Activated CD8-positive, alpha-beta memory T cell treated with anti-CD3 and anti-CD28 coated beads for 36 hours (primary cell): ENCODE measurements around the gene OTUD5. TPM values are rescaled to one million over a fixed set of nuclear protein-coding genes. Genes with fewer than 3 reads are reported as not detected.

ENCODE experiments used
- CTCF ChIA-PET: fragments of 350-600 bp; sonication (Branson Sonifier 250); formaldehyde crosslinking; loops from one replicate; lab custom pipeline; 2021; ENCODE audit warnings: antibody characterized with exemption; lab: Charles Lee
- POLR2A ChIA-PET: fragments of 350-600 bp; sonication (Branson Sonifier 250); formaldehyde crosslinking; loops from one replicate; lab custom pipeline; 2021; ENCODE audit warnings: antibody characterized with exemption; lab: Charles Lee
- total RNA-seq, 2 experiments: library from RNA; stranded (reverse); gene quantifications; one replicate each; pipeline ENCODE4 v1.2.3, GENCODE V29; 2021

Gene OTUD5
- total RNA-seq, 2 experiments from 2014 or later = 63.9 to 64.5 TPM

DNA sequence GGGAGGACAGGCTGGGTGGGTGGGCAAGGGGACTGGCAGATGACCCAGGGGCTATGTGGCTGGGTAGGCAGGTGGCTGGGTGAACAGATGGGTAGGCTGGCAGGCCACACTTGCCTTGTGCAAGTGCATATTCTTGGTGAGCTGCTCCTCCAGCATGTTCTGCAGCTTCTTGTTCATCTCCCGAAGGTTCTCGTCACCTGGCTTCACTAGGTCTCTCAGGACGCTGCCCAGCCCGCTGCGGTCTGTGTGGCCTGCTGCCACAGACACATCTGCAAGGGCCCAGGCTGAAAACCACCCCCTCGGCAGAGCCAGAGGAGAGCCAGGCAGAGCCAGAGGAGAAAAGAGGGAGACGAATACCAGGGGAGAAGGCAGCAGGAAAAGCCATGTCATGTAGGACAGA lies 17.6 kb upstream of the OTUD5 start:
- ChIA-PET CTCF (no interaction called here), POLR2A (no interaction called here)

DNA sequence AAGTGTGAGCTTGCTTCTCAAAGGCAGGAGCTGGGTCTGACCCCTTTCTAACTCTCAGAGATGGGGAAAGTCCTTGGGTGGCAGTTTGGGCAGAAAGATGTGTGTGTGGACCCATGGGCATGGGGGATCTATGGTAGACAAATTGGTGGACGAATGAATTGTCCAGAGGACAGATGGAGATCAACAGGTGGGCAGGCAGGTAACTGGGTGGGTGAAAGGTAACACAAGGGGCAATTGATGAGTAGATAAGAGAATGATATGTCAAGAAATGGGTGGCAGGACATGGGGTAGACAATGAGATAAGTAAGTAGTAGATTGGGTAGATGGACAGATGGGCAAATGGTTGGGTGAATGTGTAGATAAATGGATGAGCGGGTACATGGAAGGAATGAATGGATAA lies 17.2 kb upstream of the OTUD5 start:
- POLR2A ChIA-PET = no interaction called here
- CTCF ChIA-PET = no interaction called here

DNA sequence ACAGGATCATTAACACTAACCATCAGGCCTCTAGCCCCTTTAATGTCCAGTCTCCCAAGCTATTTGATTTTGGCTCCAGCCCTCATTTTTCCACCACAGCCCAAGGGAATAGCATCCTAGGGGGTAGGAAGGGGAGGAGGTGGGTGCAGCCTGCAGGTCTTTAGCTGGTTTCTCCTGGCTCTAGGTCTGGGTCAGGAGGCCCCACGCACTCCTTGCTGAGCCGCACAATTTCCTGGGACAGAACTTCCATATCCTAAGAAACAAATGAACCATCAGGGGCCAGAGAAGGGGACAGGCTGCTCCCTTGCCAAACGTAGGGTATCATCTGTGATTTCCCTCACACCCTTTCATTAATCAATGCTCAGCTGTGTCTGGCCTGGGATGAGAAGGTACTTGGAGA lies 16.6 kb upstream of the OTUD5 start:
- ChIA-PET CTCF (no interaction called here), POLR2A (no interaction called here)

DNA sequence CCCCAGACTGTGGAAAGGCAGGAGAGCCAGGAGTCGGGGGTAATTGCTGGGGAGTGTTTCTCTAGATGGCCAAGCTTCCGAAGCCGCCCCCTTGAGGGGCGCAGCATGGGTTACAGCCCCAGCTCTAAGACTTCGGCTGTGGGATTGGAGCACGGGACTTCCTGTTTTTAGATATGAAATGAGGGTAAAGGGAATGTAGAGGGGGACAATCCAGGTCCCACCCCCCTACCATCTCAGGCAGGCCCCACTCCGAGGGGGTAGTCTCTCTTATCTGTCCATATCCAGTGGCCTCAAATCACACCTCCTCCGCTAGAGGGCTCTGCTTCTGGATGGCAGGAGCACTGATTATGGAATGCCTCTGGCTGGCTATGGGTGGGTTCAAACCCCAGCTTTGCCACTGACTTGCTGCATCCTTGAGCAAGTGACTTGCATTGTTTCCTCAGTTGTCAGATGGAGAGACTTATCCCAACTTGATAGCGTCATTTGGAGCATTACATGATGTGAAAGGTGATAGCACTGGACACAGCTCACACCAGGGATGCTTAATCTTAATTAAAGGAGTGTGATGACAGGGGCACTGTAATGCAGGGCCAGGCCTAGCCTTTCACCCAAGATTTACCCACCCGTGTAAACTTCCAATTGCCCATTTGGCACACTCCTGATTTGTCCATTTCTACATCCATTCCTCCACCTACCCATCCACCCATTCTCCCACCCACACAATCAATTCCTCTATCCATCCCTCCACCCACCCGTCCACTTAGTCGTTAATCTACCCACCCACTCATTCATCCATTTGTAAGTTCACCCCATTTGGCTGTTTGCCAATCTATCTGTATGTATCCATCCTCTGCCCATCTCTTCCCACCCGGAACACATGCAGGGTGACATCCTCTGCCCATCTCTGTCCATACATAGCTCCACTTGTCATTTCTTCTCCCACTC lies 15.1 kb upstream of the OTUD5 start:
- POLR2A ChIA-PET = interaction anchor here (0.6 kb wide), 1 partner anchor 363 kb away, joined by 9 read pairs; no protein-coding TSS in a partner anchor
- CTCF ChIA-PET = no interaction called here

DNA sequence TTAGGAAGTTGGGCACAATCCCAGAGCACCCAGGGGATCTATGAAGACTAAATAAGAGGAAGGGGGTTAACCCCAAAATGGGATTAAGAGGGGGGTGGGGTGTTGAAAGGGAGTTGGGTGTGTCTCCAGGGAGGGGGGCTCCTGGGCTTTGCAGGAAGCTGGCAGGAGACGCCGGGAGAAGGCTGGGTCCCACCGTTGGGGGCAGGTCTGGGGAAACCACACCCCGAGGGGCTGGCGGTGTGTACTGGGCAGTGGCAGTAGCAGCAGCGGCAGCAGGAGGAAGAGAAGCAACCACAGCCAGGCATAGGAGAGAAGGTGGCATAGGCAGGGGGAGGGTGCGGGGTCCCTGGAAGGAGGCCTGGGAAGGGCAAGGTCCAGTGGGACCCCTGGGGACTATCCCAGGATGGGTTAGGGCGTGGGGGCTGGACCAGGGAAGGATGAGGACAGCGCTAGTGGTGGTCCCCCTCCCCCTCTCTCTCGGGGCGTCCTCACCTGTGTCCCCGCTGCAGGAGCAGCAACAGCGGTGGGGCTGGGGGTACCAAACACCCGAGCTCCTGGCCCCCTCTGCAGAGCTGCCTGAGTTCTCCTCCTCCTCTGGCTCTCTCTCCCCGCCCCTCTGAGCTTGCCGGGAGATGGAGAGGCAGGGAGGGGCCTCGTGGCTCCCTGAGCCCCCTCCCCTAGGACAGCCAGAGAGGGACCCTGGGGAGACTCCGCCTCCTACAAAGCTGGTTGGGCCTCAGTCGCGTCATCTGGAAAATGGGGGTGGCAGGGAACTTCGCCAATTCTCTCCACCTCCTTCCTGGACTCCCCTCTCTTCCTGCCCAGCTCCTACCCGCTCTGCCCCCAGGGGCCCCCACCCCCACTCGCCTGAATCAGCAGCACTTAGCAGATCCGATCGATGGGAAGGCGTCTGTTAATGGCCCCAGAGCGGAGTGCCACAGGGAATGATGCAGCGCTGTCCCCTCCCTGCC lies 14.1 kb upstream of the OTUD5 start, which contains the start of gene KCND1:
KCND1 (minus strand) TSS at position 596 of the 971 bp plus-strand sequence. CDS start 1,573 bp downstream, outside the sequence.
- ChIA-PET CTCF (no interaction called here), POLR2A (interaction anchor here (0.6 kb wide), 1 partner anchor 362 kb away, joined by 9 read pairs; no protein-coding TSS in a partner anchor)

DNA sequence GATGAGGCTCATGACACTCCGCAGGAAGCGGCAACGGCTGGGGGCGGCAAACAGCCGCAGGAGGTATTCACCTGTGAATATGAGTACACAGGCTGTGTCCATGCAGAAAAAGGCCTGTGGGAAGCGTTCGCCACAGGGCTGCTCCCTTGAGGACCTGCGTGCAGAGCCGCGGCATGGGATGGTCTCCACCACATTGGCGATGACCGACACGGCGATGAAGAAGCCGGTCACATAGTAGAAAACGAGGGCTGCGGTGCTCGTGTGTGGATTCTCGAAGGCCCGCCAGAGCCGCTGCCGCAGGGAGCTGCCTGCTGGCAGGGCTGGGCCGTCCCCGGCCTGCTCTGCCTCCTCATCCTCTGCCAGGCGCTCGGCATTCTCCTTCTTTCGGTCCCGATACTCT lies 12.1 kb upstream of the OTUD5 start:
- POLR2A ChIA-PET = no interaction called here
- CTCF ChIA-PET = no interaction called here

DNA sequence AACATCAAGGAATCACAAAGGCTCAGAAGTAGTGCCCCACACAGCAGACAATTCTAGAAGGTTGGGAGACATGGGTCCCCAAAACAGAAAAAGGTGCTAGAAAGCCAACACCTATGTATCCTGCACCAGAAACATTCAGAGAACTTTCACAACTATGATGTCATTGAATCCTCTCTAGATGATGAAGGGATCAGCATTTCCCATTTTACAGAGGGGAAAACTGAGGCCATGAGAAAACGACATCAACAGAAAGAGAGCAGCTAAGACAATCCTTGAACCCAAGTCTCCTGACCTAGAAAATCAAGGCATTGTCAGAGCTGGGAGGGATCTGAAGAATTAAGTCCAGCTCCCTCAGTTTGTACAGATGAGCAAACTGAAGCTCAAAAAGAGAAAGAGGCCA lies 11.0 kb upstream of the OTUD5 start:
- ChIA-PET POLR2A (no interaction called here), CTCF (no interaction called here)

DNA sequence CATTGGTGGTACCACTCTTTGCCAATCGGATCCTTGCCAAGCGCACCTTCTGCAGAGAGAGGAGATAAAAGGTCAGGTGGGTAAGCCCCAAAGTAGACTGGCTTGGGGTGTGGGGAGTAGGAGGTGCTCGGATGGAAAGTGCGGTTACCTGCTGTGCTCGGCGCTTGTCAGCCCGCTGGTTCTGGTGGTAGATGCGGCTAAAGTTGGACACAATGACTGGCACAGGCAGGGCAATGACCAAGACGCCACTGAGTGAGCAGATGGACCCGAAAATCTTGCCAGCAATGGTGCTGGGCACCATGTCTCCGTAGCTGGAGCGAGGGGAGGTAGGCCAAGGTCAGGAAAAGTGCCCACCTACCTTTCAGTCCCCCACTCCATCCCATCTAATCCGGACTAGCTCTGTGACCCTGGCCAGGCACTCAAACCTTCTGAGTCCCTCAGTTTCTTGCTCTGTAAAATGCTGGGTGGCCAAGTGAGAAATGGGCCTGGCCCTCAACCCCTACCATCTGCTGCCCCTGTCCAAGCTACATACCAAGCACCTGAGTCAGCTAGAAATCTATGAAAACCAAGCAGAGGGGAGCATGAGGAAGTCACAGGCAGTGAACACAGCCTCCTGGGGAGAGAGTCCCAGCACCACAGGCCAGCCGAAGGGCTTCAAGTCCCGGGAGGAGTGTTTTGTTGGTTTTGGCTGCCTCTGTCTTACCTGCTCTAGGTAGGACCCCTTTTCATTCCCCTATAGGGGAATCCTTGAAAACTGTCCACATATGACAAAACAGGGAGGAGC lies 9.6 kb upstream of the OTUD5 start:
- ChIA-PET CTCF (no interaction called here), POLR2A (no interaction called here)

DNA sequence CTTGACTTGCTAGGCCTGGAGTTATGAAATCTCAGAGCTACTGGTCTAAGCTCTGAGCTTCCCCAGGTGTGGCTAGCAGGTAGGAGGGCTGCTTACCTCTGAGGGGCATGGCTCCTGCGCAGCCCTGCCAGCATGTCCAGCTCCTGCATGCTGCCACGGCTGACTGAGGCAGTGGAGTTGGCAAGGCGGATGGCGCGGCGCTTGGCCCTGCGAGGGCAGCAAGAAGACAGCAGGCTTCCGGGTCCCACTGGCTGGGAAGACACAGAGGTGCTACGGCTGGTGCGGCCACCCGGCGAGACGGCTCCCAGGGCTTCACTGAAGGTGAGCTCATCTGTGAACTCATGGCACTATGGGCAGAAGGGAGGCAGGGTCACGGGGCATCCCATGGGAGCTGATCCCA lies 8.6 kb upstream of the OTUD5 start:
- CTCF ChIA-PET = no interaction called here
- POLR2A ChIA-PET = no interaction called here

DNA sequence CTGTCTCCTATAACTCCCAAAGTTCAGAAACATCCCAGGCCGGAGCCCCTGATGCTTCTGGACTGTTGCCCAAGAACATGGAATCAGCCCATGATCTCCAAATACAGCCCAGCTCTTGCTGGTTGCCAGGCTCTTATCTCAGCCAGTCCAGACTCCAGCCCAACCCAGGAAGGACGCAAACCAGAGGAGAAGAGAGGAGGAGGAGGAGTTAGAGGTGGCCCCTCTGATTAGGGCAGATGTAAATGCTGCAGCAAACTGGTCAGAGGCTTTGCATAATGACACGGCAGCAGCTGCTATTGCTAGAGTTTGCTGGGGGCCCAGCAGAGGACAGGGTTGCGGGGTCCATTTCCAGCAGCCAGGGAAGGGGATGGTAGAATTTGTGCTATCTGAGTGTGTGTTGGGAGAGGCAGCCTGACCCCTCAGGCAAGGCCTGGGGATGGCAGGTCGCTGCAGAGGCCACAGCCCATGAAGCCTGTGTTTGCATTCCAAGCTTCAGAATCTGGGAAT lies 4.2 kb upstream of the OTUD5 start:
- POLR2A ChIA-PET = no interaction called here
- CTCF ChIA-PET = interaction anchor here (0.7 kb wide), 1 partner anchor 224 kb away, joined by 4 read pairs; the partner anchor contains the start of gene PRICKLE3

DNA sequence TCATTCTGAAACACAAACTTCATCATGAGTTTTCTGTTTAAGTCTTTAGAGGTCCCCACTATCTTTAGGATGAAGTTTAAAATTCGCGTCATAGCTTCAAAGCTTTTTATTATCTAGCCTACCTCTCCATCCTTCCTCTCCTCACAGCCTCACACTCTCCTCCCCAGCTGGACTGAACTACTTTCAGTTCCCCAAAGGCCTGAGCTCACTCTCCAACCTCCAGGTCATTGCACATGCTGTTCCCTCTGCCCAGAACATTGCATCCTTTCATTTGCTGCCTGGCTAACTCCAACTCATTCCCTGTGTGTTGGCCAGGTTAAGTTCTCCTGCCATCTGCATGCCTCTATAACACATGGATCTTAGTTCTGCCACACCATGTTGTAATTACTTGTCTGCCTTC lies 2.9 kb upstream of the OTUD5 start:
- POLR2A ChIA-PET = no interaction called here
- CTCF ChIA-PET = no interaction called here

DNA sequence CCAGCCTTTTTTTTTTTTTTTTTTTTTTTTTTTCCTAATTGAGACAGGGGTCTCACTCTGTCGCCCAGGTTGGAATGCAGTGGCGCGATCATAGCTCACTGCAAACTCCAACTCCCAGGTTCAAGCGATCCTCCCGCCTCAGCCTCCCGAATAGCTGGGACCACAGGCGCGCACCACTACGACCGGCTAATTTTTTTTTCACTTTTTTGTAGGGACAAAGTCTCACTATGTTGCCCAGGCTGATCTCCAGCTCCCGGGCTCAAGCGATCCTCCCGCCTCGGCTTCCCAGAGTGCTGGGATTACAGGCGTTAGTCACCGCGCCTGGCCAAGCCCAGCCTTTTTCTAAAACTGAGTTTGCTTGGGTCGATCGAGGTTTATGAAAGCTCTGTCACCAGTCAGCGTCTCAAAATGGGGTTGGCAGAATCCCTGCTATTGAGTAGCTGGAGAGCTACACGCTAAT lies 1.3 kb upstream of the OTUD5 start:
- ChIA-PET POLR2A (interaction anchor here (0.5 to 1.4 kb wide), 7 partner anchors 21 to 214 kb away, joined by 3 to 8 read pairs (median 4); partner anchors contain the start of genes GRIPAP1 and TFE3), CTCF (no interaction called here)

DNA sequence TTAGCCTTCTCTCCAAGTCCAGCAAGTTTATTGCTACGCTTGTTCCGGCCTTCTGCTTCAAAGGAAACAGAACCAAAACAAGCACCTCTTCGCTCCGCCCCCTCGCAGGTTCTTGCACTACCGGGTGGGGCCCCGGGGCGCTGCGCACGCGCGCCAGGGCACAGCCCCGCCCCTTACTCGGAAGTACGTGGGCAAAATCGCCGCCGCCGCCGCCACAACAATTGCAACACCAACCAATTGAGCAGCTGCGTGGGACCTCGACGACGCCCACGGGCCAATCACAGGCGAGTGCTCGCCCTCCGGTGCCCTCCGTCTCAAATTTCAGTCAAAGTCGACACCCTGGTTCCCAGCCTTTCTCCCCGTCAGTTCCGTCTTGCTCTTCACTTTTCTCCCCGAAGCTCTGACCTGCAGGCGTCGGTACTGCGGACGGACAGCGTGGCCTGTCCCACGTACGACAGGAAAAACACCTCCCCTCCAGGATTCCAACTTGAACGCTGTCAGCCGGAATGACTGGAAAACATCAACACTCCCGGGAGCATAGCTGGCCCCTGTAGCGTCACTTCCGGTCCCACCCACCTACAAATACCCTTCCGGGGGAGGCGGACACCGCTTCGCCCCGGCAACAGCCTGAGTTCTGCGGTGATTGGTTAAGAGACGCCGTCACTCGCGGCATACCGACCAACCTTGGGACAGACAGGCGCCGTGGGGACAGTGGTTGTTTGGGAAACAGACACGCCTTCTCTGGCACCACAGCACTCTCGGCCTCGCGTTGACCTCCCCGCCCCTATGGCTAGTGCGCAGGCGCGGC lies 624 bp upstream of the OTUD5 start:
- CTCF ChIA-PET = no interaction called here
- POLR2A ChIA-PET = interaction anchor here (0.5 to 1.4 kb wide), 9 partner anchors 21 to 215 kb away, joined by 3 to 8 read pairs (median 4); partner anchors contain the start of genes GRIPAP1 and TFE3

DNA sequence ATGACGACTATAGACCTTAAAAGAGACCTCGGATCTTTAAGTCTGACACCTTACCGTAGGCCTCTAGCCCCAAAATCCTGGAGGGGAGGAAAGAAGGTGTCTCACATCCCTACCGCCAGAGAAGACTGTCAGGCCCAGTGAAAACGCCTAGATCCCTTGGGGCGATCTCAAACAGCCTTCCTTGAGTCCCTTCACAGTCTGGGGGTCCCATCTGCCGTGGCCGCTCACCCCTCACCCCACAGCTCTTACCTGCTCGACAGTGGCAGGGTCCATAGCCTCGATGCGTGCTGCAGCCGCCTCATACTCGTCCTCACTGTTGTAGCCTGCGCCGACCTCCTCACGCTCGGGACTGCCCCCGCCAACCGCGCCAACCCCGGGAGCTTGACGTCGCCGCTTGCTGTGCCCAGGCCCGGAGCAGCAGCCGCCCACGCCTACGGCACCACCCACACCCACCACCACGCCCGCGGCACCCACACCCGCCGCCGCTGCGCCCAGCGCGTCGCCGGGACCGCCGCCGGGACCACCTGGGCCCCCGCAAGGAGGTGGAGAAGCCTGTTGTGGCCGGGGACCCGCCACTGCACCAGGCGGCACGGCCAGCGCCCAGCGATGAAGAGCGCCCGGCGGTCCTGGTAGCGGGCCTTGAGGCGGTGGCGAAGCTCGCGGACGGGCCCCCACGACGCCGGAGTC lies 536 bp downstream of the OTUD5 start:
- CTCF ChIA-PET = interaction anchor here (0.6 to 1.5 kb wide), 2 partner anchors 13 to 114 kb away, joined by 3 read pairs; no protein-coding TSS in a partner anchor
- POLR2A ChIA-PET = interaction anchor here (0.9 kb wide), 1 partner anchor 211 kb away, joined by 3 read pairs; no protein-coding TSS in a partner anchor

DNA sequence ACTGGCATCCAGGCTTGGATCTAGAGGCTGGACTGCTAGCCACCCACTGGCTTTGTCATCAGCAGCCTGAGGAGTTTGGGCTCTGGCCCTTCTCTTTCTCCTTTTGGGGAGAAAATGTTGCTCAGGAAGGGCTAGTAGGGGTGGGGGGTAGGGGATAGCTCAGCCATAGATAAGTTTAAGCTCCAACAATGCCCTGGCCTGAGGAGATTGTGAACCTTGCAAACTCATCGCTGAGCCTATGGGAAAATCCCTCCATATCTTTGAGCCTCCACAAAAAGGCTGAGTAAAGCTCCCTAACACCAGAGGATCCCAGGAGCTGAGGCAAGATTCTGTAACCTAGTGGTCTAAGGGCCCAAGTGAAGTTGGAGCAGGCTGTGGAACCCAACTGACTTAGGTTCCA lies 8.8 kb downstream of the OTUD5 start:
- ChIA-PET CTCF (interaction anchor here (1.1 kb wide), 1 partner anchor 9 kb away, joined by 3 read pairs; no protein-coding TSS in a partner anchor), POLR2A (interaction anchor here (1.0 to 2.0 kb wide), 2 partner anchors 37 to 57 kb away, joined by 3 to 4 read pairs; partner anchors contain the start of gene SLC35A2)

DNA sequence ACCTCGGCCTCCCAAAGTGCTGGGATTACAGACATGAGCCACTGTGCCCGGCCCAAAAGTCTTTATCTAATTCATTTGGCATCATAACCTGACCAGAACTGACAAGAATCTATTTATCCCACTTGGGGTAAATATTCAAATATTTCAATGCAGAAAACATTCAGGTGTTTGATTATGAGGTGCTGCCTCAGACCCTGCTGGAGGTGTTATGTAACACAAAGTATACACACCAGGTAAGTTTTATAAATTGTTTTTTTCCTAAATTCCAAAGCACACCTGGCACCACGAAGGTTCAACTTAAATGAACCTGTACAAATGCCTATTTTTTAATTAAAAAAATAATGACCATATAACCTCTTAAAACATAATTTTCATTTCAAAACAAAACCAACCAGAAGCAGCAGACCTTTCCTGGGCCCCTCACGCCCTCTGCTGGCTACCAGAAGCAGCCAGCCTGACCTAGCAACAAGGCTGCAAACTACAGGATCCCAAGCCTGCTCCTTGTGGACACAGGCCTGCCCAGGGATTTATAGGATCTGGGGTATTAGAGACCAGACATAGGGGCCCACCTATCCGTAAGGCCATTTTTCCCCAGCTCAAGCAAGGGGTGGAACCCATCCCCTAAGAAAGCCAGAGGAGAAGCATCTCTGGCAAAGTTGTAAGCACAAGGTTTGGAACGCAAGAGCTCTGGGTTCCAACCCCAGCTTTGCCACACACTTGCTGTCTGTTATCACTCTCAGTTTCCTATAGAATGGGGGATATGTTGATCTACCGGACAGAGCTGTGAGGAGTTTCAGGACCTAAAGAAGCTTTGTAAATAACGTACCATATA lies 11.7 kb downstream of the OTUD5 start:
- POLR2A ChIA-PET = interaction anchor here (1.0 kb wide), 1 partner anchor 9 kb away, joined by 3 read pairs; no protein-coding TSS in a partner anchor
- CTCF ChIA-PET = interaction anchor here (1.0 to 1.5 kb wide), 5 partner anchors 10 to 55 kb away, joined by 3 to 4 read pairs (median 4); no protein-coding TSS in a partner anchor
